ENCODE data around the gene PSMD12.

Gene PSMD12

GRCh38 chr17:67403483-67403882, 37.1 kb upstream of the PSMD12 start:
- DNase-seq (ENCODE audit: low read depth, low spot score) = no peak
- Histone ChIP-seq H3K27ac (no peak overlapping the region), H3K36me3 (ENCODE audit: insufficient read depth, low read length) (no peaks in the 10 kb centered on the region), H3K4me3 (no peak overlapping the region), H3K9ac (ENCODE audit: insufficient read length) (no peak overlapping the region), H3K9me3 (ENCODE audit: low read depth, low read length) (no peaks in the 10 kb centered on the region)
- no peak for TF ChIP-seq EZH2 (IDR thresholded peaks at IDR 0.05)
- TF ChIP-seq FOXP2 (optimal IDR thresholded peaks at IDR 0.05; ENCODE audit: control extremely low read depth, extremely low read length, insufficient read depth) = no peak
- no peak for TF ChIP-seq POLR2AphosphoS5 (IDR thresholded peaks at IDR 0.05; ENCODE audit: borderline replicate concordance, low read depth, low read length)

- no peak overlapping the region for H3K4me3 ChIP-seq
- no peaks in the 10 kb centered on the region for H3K36me3 ChIP-seq (ENCODE audit: insufficient read depth, low read length)
- no peaks in the 10 kb centered on the region for H3K9me3 ChIP-seq (ENCODE audit: low read depth, low read length)
- no peak for DNase-seq (ENCODE audit: low read depth, low spot score)
- no peak for TF ChIP-seq POLR2AphosphoS5 (IDR thresholded peaks at IDR 0.05; ENCODE audit: borderline replicate concordance, low read depth, low read length)
- TF ChIP-seq EZH2 (IDR thresholded peaks at IDR 0.05) = no peak
- TF ChIP-seq FOXP2 (optimal IDR thresholded peaks at IDR 0.05; ENCODE audit: control extremely low read depth, extremely low read length, insufficient read depth) = no peak
- no peak overlapping the region for H3K9ac ChIP-seq (ENCODE audit: insufficient read length)
- H3K27ac ChIP-seq = no peak overlapping the region
Observed at GRCh38 chr17:67403065-67403464, 36.7 kb upstream of the PSMD12 start.

GRCh38 chr17:67401598-67402504, 35.5 kb upstream of the PSMD12 start:
- H3K9ac ChIP-seq (ENCODE audit: insufficient read length) = no peak overlapping the region
- no peak overlapping the region for H3K4me3 ChIP-seq
- H3K36me3 ChIP-seq (ENCODE audit: insufficient read depth, low read length) = no peaks in the 10 kb centered on the region
- TF ChIP-seq FOXP2 (optimal IDR thresholded peaks at IDR 0.05; ENCODE audit: control extremely low read depth, extremely low read length, insufficient read depth) (no peak), POLR2AphosphoS5 (IDR thresholded peaks at IDR 0.05; ENCODE audit: borderline replicate concordance, low read depth, low read length) (no peak), EZH2 (IDR thresholded peaks at IDR 0.05) (no peak)
- H3K9me3 ChIP-seq (ENCODE audit: low read depth, low read length) = no peaks in the 10 kb centered on the region
- no peak overlapping the region for H3K27ac ChIP-seq
- DNase-seq (ENCODE audit: low read depth, low spot score) = no peak

GRCh38 chr17:67401106-67401505, 34.7 kb upstream of the PSMD12 start:
- TF ChIP-seq POLR2AphosphoS5 (IDR thresholded peaks at IDR 0.05; ENCODE audit: borderline replicate concordance, low read depth, low read length) = no peak
- no peak for TF ChIP-seq EZH2 (IDR thresholded peaks at IDR 0.05)
- TF ChIP-seq FOXP2 (optimal IDR thresholded peaks at IDR 0.05; ENCODE audit: control extremely low read depth, extremely low read length, insufficient read depth) = no peak
- H3K9ac ChIP-seq (ENCODE audit: insufficient read length) = no peak overlapping the region
- no peak overlapping the region for H3K4me3 ChIP-seq
- no peaks in the 10 kb centered on the region for H3K36me3 ChIP-seq (ENCODE audit: insufficient read depth, low read length)
- DNase-seq (ENCODE audit: low read depth, low spot score) = no peak
- no peak overlapping the region for H3K27ac ChIP-seq
- H3K9me3 ChIP-seq (ENCODE audit: low read depth, low read length) = no peaks in the 10 kb centered on the region

GRCh38 chr17:67400193-67400592, 33.8 kb upstream of the PSMD12 start:
- no peak overlapping the region for H3K9ac ChIP-seq (ENCODE audit: insufficient read length)
- H3K36me3 ChIP-seq (ENCODE audit: insufficient read depth, low read length) = no peaks in the 10 kb centered on the region
- H3K27ac ChIP-seq = peak overlapping the region; percentile 81
- H3K4me3 ChIP-seq = peak overlapping the region; percentile 59
- TF ChIP-seq POLR2AphosphoS5 (IDR thresholded peaks at IDR 0.05; ENCODE audit: borderline replicate concordance, low read depth, low read length) = no peak
- no peak for TF ChIP-seq FOXP2 (optimal IDR thresholded peaks at IDR 0.05; ENCODE audit: control extremely low read depth, extremely low read length, insufficient read depth)
- TF ChIP-seq EZH2 (IDR thresholded peaks at IDR 0.05) = no peak
- H3K9me3 ChIP-seq (ENCODE audit: low read depth, low read length) = no peaks in the 10 kb centered on the region
- DNase-seq (ENCODE audit: low read depth, low spot score) = peak; percentile 39

GRCh38 chr17:67399676-67400075, 33.3 kb upstream of the PSMD12 start:
- H3K4me3 ChIP-seq = no peak overlapping the region
- H3K9me3 ChIP-seq (ENCODE audit: low read depth, low read length) = no peaks in the 10 kb centered on the region
- no peaks in the 10 kb centered on the region for H3K36me3 ChIP-seq (ENCODE audit: insufficient read depth, low read length)
- no peak overlapping the region for H3K9ac ChIP-seq (ENCODE audit: insufficient read length)
- DNase-seq (ENCODE audit: low read depth, low spot score) = no peak
- TF ChIP-seq EZH2 (IDR thresholded peaks at IDR 0.05) (no peak), POLR2AphosphoS5 (IDR thresholded peaks at IDR 0.05; ENCODE audit: borderline replicate concordance, low read depth, low read length) (no peak), FOXP2 (optimal IDR thresholded peaks at IDR 0.05; ENCODE audit: control extremely low read depth, extremely low read length, insufficient read depth) (no peak)
- H3K27ac ChIP-seq = peak overlapping the region; percentile 13; the same call in 1 of the 2 replicates

GRCh38 chr17:67393809-67394397, 27.5 kb upstream of the PSMD12 start:
- Histone ChIP-seq H3K9ac (ENCODE audit: insufficient read length) (no peak overlapping the region), H3K27ac (no peak overlapping the region), H3K36me3 (ENCODE audit: insufficient read depth, low read length) (no peaks in the 10 kb centered on the region), H3K4me3 (no peak overlapping the region), H3K9me3 (ENCODE audit: low read depth, low read length) (no peaks in the 10 kb centered on the region)
- no peak for DNase-seq (ENCODE audit: low read depth, low spot score)
- no peak for TF ChIP-seq EZH2 (IDR thresholded peaks at IDR 0.05)

- Histone ChIP-seq H3K36me3 (ENCODE audit: insufficient read depth, low read length) (no peaks in the 10 kb centered on the region), H3K27ac (no peak overlapping the region), H3K4me3 (no peak overlapping the region), H3K9me3 (ENCODE audit: low read depth, low read length) (no peaks in the 10 kb centered on the region), H3K9ac (ENCODE audit: insufficient read length) (no peak overlapping the region)
- DNase-seq (ENCODE audit: low read depth, low spot score) = no peak
- no peak for TF ChIP-seq EZH2 (IDR thresholded peaks at IDR 0.05)
- no peak for TF ChIP-seq POLR2AphosphoS5 (IDR thresholded peaks at IDR 0.05; ENCODE audit: borderline replicate concordance, low read depth, low read length)
Observed at GRCh38 chr17:67392111-67392510, 25.7 kb upstream of the PSMD12 start.

Data from SK-N-MC (cell line).